SK-N-MC (cell line): ENCODE data around the gene TXN2.

ENCODE experiments used
- DNase-seq: peaks from one replicate; pipeline ENCODE4 v3.0.0-alpha.2; 2011; ENCODE audit warnings: low read depth, low spot score
- H3K27ac ChIP-seq: fragments of 200-600 bp; sonication (generic); 2 replicates; pipeline ENCODE4 v1.5.1; 2016; ENCODE audit warnings: mixed run types
- H3K36me3 ChIP-seq: fragments of 200-600 bp; sonication (generic); 2 replicates; pipeline ENCODE4 v1.6.1; 2017; ENCODE audit warnings: antibody characterized with exemption, low read length, mixed read lengths; ENCODE audit not compliant: insufficient read depth
- H3K4me3 ChIP-seq: fragments of 200-600 bp; sonication (generic); 2 replicates; pipeline ENCODE4 v1.5.1; 2016
- H3K9ac ChIP-seq: fragments of 200-600 bp; sonication (generic); 2 replicates; pipeline ENCODE4 v1.8.0; 2017; ENCODE audit warnings: mixed run types, mixed read lengths; ENCODE audit not compliant: insufficient read length
- H3K9me3 ChIP-seq: fragments of 200-600 bp; sonication (generic); 2 replicates; pipeline ENCODE4 v1.6.1; 2017; ENCODE audit warnings: low read depth, mild to moderate bottlenecking, antibody characterized with exemption, low read length, moderate library complexity, mixed read lengths
- EZH2 ChIP-seq: fragments of 200-600 bp; sonication (generic); IDR thresholded peaks from one replicate; pipeline ENCODE4 v1.6.1; 2017; ENCODE audit warnings: antibody characterized with exemption
- FOXP2 ChIP-seq: optimal IDR thresholded peaks from 2 replicates; pipeline ENCODE3; 2011; ENCODE audit warnings: mild to moderate bottlenecking, moderate library complexity; ENCODE audit not compliant: insufficient read depth; ENCODE audit errors: extremely low read length, control extremely low read depth
- POLR2AphosphoS5 ChIP-seq: IDR thresholded peaks from 2 replicates; pipeline ENCODE4 v1.6.1; 2012; ENCODE audit warnings: mild to moderate bottlenecking, low read depth, low read length, borderline replicate concordance

Gene TXN2

GRCh38 chr22:36493690-36494110 lies 12.3 kb upstream of the TXN2 start:
- Histone ChIP-seq H3K36me3 (peaks cover 85% of the 10 kb centered on the region), H3K27ac (no peak overlapping the region), H3K4me3 (no peak overlapping the region), H3K9ac (no peak overlapping the region), H3K9me3 (no peaks in the 10 kb centered on the region)
- DNase-seq = no peak
- TF ChIP-seq EZH2 (no peak), POLR2AphosphoS5 (no peak), FOXP2 (no peak)

GRCh38 chr22:36492109-36492508 lies 10.7 kb upstream of the TXN2 start:
- Histone ChIP-seq H3K4me3 (no peak overlapping the region), H3K9ac (no peak overlapping the region), H3K36me3 (peaks cover 80% of the 10 kb centered on the region), H3K9me3 (no peaks in the 10 kb centered on the region), H3K27ac (no peak overlapping the region)
- DNase-seq = no peak
- TF ChIP-seq EZH2 (no peak), FOXP2 (no peak), POLR2AphosphoS5 (no peak)

- Histone ChIP-seq H3K9me3 (no peaks in the 10 kb centered on the region), H3K4me3 (no peak overlapping the region), H3K9ac (no peak overlapping the region), H3K36me3 (peaks cover 83% of the 10 kb centered on the region), H3K27ac (no peak overlapping the region)
- TF ChIP-seq FOXP2 = no peak
- no peak for DNase-seq
Measured at GRCh38 chr22:36491155-36491554, 9.7 kb upstream of the TXN2 start.

GRCh38 chr22:36486619-36487384 lies 5.4 kb upstream of the TXN2 start:
- no peak for DNase-seq
- Histone ChIP-seq H3K36me3 (peaks cover 50% of the 10 kb centered on the region), H3K9ac (no peak overlapping the region), H3K4me3 (no peak overlapping the region), H3K27ac (no peak overlapping the region), H3K9me3 (no peaks in the 10 kb centered on the region)
- no peak for TF ChIP-seq POLR2AphosphoS5
- TF ChIP-seq EZH2 = no peak
- no peak for TF ChIP-seq FOXP2

- Histone ChIP-seq H3K36me3 (peaks cover 22% of the 10 kb centered on the region; the same call in 1 of the 2 replicates), H3K27ac (peak overlapping the region; percentile 99), H3K9me3 (no peaks in the 10 kb centered on the region), H3K9ac (peak overlapping the region; percentile 91), H3K4me3 (peak overlapping the region; percentile 83)
- TF ChIP-seq FOXP2 = no peak
- TF ChIP-seq POLR2AphosphoS5 = no peak
- TF ChIP-seq EZH2 = no peak
- peak; percentile 77 for DNase-seq
Measured at GRCh38 chr22:36480941-36481392, 473 bp downstream of the TXN2 start.

- H3K36me3 ChIP-seq = peaks cover 37% of the 10 kb centered on the region
- H3K4me3 ChIP-seq = no peak overlapping the region
- no peaks in the 10 kb centered on the region for H3K9me3 ChIP-seq
- TF ChIP-seq POLR2AphosphoS5 = no peak
- no peak for TF ChIP-seq FOXP2
- TF ChIP-seq EZH2 = no peak
- DNase-seq = no peak
- no peak overlapping the region for H3K9ac ChIP-seq
- no peak overlapping the region for H3K27ac ChIP-seq
Measured at GRCh38 chr22:36478966-36479365, 2.5 kb downstream of the TXN2 start.

GRCh38 chr22:36475341-36475740 lies 6.1 kb downstream of the TXN2 start:
- H3K36me3 ChIP-seq = peaks cover 47% of the 10 kb centered on the region
- DNase-seq = no peak
- TF ChIP-seq POLR2AphosphoS5 (no peak), FOXP2 (no peak), EZH2 (no peak)
- no peak overlapping the region for H3K27ac ChIP-seq
- no peaks in the 10 kb centered on the region for H3K9me3 ChIP-seq
- H3K9ac ChIP-seq = no peak overlapping the region
- H3K4me3 ChIP-seq = no peak overlapping the region

GRCh38 chr22:36472689-36473088 lies 8.8 kb downstream of the TXN2 start:
- peaks cover 38% of the 10 kb centered on the region for H3K36me3 ChIP-seq
- H3K9me3 ChIP-seq = no peaks in the 10 kb centered on the region
- H3K4me3 ChIP-seq = no peak overlapping the region
- TF ChIP-seq EZH2 (no peak), POLR2AphosphoS5 (no peak), FOXP2 (no peak)
- no peak for DNase-seq
- no peak overlapping the region for H3K9ac ChIP-seq
- no peak overlapping the region for H3K27ac ChIP-seq
